Activated CD8-positive, alpha-beta memory T cell treated with anti-CD3 and anti-CD28 coated beads, Interleukin-2, amount 50 U/mL, for 1 hour (primary cell): ENCODE measurements around the gene AGPAT4.

Source experiments
- DNase-seq: peaks from one replicate; pipeline ENCODE4 v3.0.0-alpha.2; 2020; ENCODE audit errors: extremely low read depth

The AGPAT4 gene

GRCh38 chr6:161110028-161110779, 163.7 kb downstream of the AGPAT4 start:
- no peak for DNase-seq

GRCh38 chr6:161109366-161109765, 164.5 kb downstream of the AGPAT4 start:
- DNase-seq, result no peak

- DNase-seq, result no peak
Observed at GRCh38 chr6:161108916-161109315, 164.9 kb downstream of the AGPAT4 start.

- no peak for DNase-seq
Observed at GRCh38 chr6:161107779-161108730, 165.8 kb downstream of the AGPAT4 start.

- DNase-seq, result no peak
Observed at GRCh38 chr6:161105408-161105807, 168.5 kb downstream of the AGPAT4 start.

- DNase-seq, result no peak
Observed at GRCh38 chr6:161104966-161105365, 168.9 kb downstream of the AGPAT4 start.

GRCh38 chr6:161103475-161103874, 170.4 kb downstream of the AGPAT4 start:
- no peak for DNase-seq

- DNase-seq, result no peak
Observed at GRCh38 chr6:161101517-161101916, 172.3 kb downstream of the AGPAT4 start.

- no peak for DNase-seq
Observed at GRCh38 chr6:161100072-161100471, 173.8 kb downstream of the AGPAT4 start.

- no peak for DNase-seq
Observed at GRCh38 chr6:161095916-161096315, 177.9 kb downstream of the AGPAT4 start.

- DNase-seq, result no peak
Observed at GRCh38 chr6:161094955-161095354, 178.9 kb downstream of the AGPAT4 start.

GRCh38 chr6:161091972-161092701, 181.7 kb downstream of the AGPAT4 start:
- DNase-seq, result no peak

- DNase-seq, result no peak
Observed at GRCh38 chr6:161091151-161091550, 182.7 kb downstream of the AGPAT4 start.

GRCh38 chr6:161088676-161089328, 185.1 kb downstream of the AGPAT4 start:
- DNase-seq, result no peak

- no peak for DNase-seq
Observed at GRCh38 chr6:161085246-161085645, 188.6 kb downstream of the AGPAT4 start.

- DNase-seq, result no peak
Observed at GRCh38 chr6:161082215-161082614, 191.6 kb downstream of the AGPAT4 start.

- DNase-seq, result no peak
Observed at GRCh38 chr6:161080263-161080970, 193.4 kb downstream of the AGPAT4 start.
